Stomach (tissue), 9 donors: ENCODE results near the gene ZNF283. TPM values are rescaled to one million over a fixed set of nuclear protein-coding genes. Genes with fewer than 3 reads are reported as not detected.

ENCODE experiments used
- DNase-seq, 2 donors: peaks; one replicate each; pipeline versions ENCODE4 v3.0.0 to v3.0.0-alpha.2; 2013 to 2019
- H3K27ac ChIP-seq, 5 donors: fragments of 200-600 bp in 4 of 5; sonication (generic) in 4 of 5; one replicate each; pipeline ENCODE4 v1.5.1; 2013 to 2019; ENCODE audit warnings: mild to moderate bottlenecking in 1 of 5, moderate library complexity in 1 of 5
- H3K27me3 ChIP-seq, 3 donors: fragments of 200-600 bp; sonication (generic); one replicate each; pipeline ENCODE4 v1.5.1; 2017 to 2019; ENCODE audit warnings: mixed run types in 1 of 3
- H3K36me3 ChIP-seq, 4 donors: fragments of 200-600 bp; sonication (generic); 1 replicate in 3 of 4; 2 replicates in 1 of 4; pipeline ENCODE4 v1.5.1; 2016 to 2019
- H3K4me1 ChIP-seq, 4 donors: fragments of 200-600 bp; sonication (generic); one replicate each; pipeline ENCODE4 v1.5.1; 2016 to 2019
- H3K4me3 ChIP-seq, 4 donors: fragments of 200-600 bp; sonication (generic) in 3 of 4; one replicate each; pipeline ENCODE4 v1.5.1; 2016 to 2019; ENCODE audit warnings: mild to moderate bottlenecking in 1 of 4
- H3K9me3 ChIP-seq, 4 donors: fragments of 200-600 bp; sonication (generic); one replicate each; pipeline ENCODE4 v1.5.1; 2016 to 2019
- CTCF ChIP-seq, 7 experiments: fragments of 450-650 bp in 4 of 7; fragments of 200-600 bp in 3 of 7; sonication (generic) in 3 of 7; IDR thresholded peaks; one replicate each; pipeline ENCODE4 v1.5.1; 2016 to 2019; ENCODE audit warnings: antibody characterized with exemption in 7 of 7, control low read depth in 2 of 7, mild to moderate bottlenecking in 1 of 7
- EP300 ChIP-seq: sonication (generic); formaldehyde crosslinking; IDR thresholded peaks from one replicate; pipeline ENCODE4 v1.6.1; 2017; ENCODE audit warnings: antibody characterized with exemption
- POLR2A ChIP-seq, 4 donors: fragments of 450-650 bp; IDR thresholded peaks; one replicate each; pipeline ENCODE4 v1.6.1; 2016; ENCODE audit warnings: antibody characterized with exemption in 4 of 4, control low read depth in 2 of 4, mild to moderate bottlenecking in 1 of 4, moderate library complexity in 1 of 4
- POLR2AphosphoS5 ChIP-seq, 3 donors: sonication (generic); formaldehyde crosslinking; IDR thresholded peaks; one replicate each; pipeline ENCODE4 v1.6.1; 2016; ENCODE audit warnings: antibody characterized with exemption in 3 of 3
- WGBS, 5 donors: extraction: QIAGEN DNeasy Blood & Tissue Kit in 3 of 5; methylation state at CpG; one replicate each; pipeline versions ENCODE4 v1.1.5 to v1.1.7; 2013 to 2018; 5-methylcytosine and 5-hydroxymethylcytosine counted together
- intact Hi-C: fragments of 100-400 bp; cut with DNase I; formaldehyde crosslinking; loops from one replicate; pipeline ENCODE4 v1.15.1; 2023; ENCODE audit warnings: low total_unique reads
- polyA plus RNA-seq, 3 donors: library from polyadenylated mRNA; stranded (reverse); fragments of 200-250 nt; gene quantifications; one replicate each; pipeline ENCODE4 v1.2.3, GENCODE V29; 2013
- total RNA-seq, 5 donors: library from RNA; depleted of rRNA; stranded (reverse); fragments of >200 nt; gene quantifications; one replicate each; pipeline versions ENCODE4 v1.1.0 to v1.2.3, GENCODE V29; 2014 to 2016
- donor health status: healthy with polysubstance abuse.
- donor health status: Bipolar disorder and iron deficiency.
- donor health status: healthy.

The ZNF283 gene
- total and polyA plus RNA-seq, 8 donors: 0.61 to 46.6 (median 4.2) TPM; not detected in 1

- no peaks in the 10 kb centered on the region for H3K36me3 ChIP-seq
- peaks cover 0 to 54% (median 0%) of the 10 kb centered on the region in 3 donors for H3K27me3 ChIP-seq
- H3K9me3 ChIP-seq: no peaks in the 10 kb centered on the region
- peak within 1 kb of the TSS; percentile 19 to 38 (median 31) for H3K4me3 ChIP-seq
- DNase-seq: peak; percentile 57 to 82
- TF ChIP-seq POLR2A (IDR thresholded peaks at IDR 0.05) (peak in 1 of 4 donors; percentile 15), EP300 (no peak), POLR2AphosphoS5 (IDR thresholded peaks at IDR 0.05) (peak in 2 of 3 donors; percentile 56 to 81), CTCF (IDR thresholded peaks at IDR 0.05) (no peak)
- peaks cover 34 to 92% (median 43%) of the 10 kb centered on the region in 4 donors for H3K4me1 ChIP-seq
- 11 to 14% (median 13%) methylated on average over 16 to 19 of the region's 19 CpGs for WGBS, 5 donors
- intact Hi-C loops: loop anchor here (5.0 kb wide), 1 partner anchor 34 kb away; no protein-coding TSS in a partner anchor
- peak within 1 kb of the TSS; percentile 74 to 90 (median 82) for H3K27ac ChIP-seq
Measured at GRCh38 chr19:43780706-43781525, 46.2 kb upstream of the ZNF283 start, which contains the start of gene KCNN4. Gene KCNN4, minus strand, starts transcription at chr19:43780973. Its CDS starts 112 bp downstream, at chr19:43780861.

- Histone ChIP-seq H3K4me3 (no peak overlapping the region), H3K27me3 (peaks cover 0 to 54% (median 0%) of the 10 kb centered on the region in 3 donors), H3K36me3 (no peaks in the 10 kb centered on the region), H3K4me1 (peaks cover 34 to 84% (median 39%) of the 10 kb centered on the region in 4 donors), H3K9me3 (no peaks in the 10 kb centered on the region), H3K27ac (peak overlapping the region in 3 of 5 donors; percentile 74 to 90 (median 80))
- intact Hi-C loops: loop anchor here (5.0 kb wide), 1 partner anchor 34 kb away; no protein-coding TSS in a partner anchor
- TF ChIP-seq CTCF (IDR thresholded peaks at IDR 0.05) (no peak), POLR2AphosphoS5 (IDR thresholded peaks at IDR 0.05) (no peak), EP300 (no peak), POLR2A (IDR thresholded peaks at IDR 0.05) (no peak)
- DNase-seq: no peak
- 77 to 88% (median 83%) methylated on average over 14 of the region's 14 CpGs for WGBS, 5 donors
Measured at GRCh38 chr19:43781630-43782310, 45.4 kb upstream of the ZNF283 start.

GRCh38 chr19:43782311-43782660 is 44.8 kb upstream of the ZNF283 start:
- TF ChIP-seq POLR2AphosphoS5 (IDR thresholded peaks at IDR 0.05) (no peak), CTCF (IDR thresholded peaks at IDR 0.05) (no peak), POLR2A (IDR thresholded peaks at IDR 0.05) (no peak), EP300 (no peak)
- H3K27ac ChIP-seq: peak overlapping the region in 1 of 5 donors; percentile 34
- peak overlapping the region in 1 of 4 donors; percentile 16 for H3K4me3 ChIP-seq
- intact Hi-C loops: loop anchor here (5.0 kb wide), 1 partner anchor 35 kb away; no protein-coding TSS in a partner anchor
- H3K36me3 ChIP-seq: no peaks in the 10 kb centered on the region
- H3K27me3 ChIP-seq: peaks cover 0 to 54% (median 0%) of the 10 kb centered on the region in 3 donors
- no peaks in the 10 kb centered on the region for H3K9me3 ChIP-seq
- peaks cover 30 to 78% (median 38%) of the 10 kb centered on the region in 4 donors for H3K4me1 ChIP-seq
- WGBS, 5 donors: 59 to 71% (median 64%) methylated on average over 8 of the region's 8 CpGs
- DNase-seq: no peak

- Histone ChIP-seq H3K27ac (peak overlapping the region in 3 of 5 donors; percentile 18 to 34 (median 27)), H3K9me3 (no peaks in the 10 kb centered on the region), H3K4me1 (peaks cover 25 to 74% (median 35%) of the 10 kb centered on the region in 4 donors), H3K4me3 (peak overlapping the region in 1 of 4 donors; percentile 16), H3K36me3 (no peaks in the 10 kb centered on the region), H3K27me3 (peaks cover 0 to 54% (median 0%) of the 10 kb centered on the region in 3 donors)
- intact Hi-C loops: loop anchor here (5.0 kb wide), 1 partner anchor 35 kb away; no protein-coding TSS in a partner anchor
- 34 to 72% (median 44%) methylated on average over 13 to 24 of the region's 24 CpGs for WGBS, 5 donors
- TF ChIP-seq CTCF (IDR thresholded peaks at IDR 0.05): no peak
- no peak for TF ChIP-seq EP300
- TF ChIP-seq POLR2AphosphoS5 (IDR thresholded peaks at IDR 0.05): peak in 1 of 3 donors; percentile 19
- TF ChIP-seq POLR2A (IDR thresholded peaks at IDR 0.05): no peak
- DNase-seq: peak; percentile 65 to 67
Measured at GRCh38 chr19:43782689-43783231, 44.4 kb upstream of the ZNF283 start.
